Measurements from ENCODE around the gene OVOL3.

Gene OVOL3

DNA sequence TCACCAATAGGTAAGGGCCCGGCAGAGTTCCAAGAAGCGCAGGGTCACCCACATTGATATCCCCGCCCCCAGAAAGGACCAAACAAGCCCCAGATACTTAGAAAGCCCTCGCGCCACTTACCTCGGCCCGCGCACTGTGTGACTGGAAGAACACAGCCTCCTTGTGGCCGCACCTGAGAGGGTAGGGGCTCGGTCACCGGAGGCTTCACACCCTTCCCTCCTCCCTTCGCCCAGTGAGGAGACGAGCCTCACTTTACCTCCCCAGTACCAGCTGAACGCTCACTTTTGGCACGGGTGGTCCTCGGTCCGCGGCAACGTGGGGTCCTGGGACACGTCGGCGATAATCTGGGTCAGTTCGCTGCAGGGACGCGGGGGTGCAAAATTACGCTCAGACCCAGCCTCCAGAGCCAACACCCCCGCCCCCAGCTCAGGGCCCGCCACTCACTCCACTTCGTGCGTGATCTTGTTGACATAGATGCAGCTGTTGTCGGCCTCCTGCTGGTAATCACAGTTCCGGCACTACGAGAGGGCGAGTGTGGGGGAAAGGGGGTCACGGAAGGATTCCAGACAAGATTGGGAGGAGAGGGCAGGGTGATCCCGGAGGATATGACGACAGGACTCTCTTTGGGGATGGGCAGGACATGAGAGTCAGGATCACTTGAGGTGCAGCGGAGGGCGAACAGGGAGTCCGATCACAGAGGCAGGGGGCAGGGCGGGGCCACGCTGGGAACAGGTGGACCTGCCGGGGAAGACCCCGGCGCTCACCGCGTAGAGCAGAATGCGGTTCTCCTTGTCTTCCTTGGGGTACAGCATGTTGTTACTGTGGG lies 3.2 kb downstream of the OVOL3 start:
- Histone ChIP-seq H3K27me3 (ENCODE audit: control insufficient read depth in 1 of 2, insufficient read depth in 2 of 2, low read length in 2 of 2) (no peaks in the 10 kb centered on the region), H3K36me3 (ENCODE audit: control insufficient read depth in 2 of 2, insufficient read depth in 2 of 2, low read length in 2 of 2) (peaks cover 9 to 19% of the 10 kb centered on the region in 2 donors), H3K27ac (ENCODE audit: low read length) (peak overlapping the region; percentile 82), H3K4me1 (ENCODE audit: control insufficient read depth, insufficient read depth, low read length) (peaks cover 34% of the 10 kb centered on the region), H3K9ac (ENCODE audit: low read length in 2 of 2) (peak overlapping the region; percentile 88 to 89), H3K4me3 (ENCODE audit: low read length in 2 of 2) (peak overlapping the region; percentile 84 to 92), H3K9me3 (ENCODE audit: control insufficient read depth in 2 of 2, low read length in 2 of 2) (no peaks in the 10 kb centered on the region)

DNA sequence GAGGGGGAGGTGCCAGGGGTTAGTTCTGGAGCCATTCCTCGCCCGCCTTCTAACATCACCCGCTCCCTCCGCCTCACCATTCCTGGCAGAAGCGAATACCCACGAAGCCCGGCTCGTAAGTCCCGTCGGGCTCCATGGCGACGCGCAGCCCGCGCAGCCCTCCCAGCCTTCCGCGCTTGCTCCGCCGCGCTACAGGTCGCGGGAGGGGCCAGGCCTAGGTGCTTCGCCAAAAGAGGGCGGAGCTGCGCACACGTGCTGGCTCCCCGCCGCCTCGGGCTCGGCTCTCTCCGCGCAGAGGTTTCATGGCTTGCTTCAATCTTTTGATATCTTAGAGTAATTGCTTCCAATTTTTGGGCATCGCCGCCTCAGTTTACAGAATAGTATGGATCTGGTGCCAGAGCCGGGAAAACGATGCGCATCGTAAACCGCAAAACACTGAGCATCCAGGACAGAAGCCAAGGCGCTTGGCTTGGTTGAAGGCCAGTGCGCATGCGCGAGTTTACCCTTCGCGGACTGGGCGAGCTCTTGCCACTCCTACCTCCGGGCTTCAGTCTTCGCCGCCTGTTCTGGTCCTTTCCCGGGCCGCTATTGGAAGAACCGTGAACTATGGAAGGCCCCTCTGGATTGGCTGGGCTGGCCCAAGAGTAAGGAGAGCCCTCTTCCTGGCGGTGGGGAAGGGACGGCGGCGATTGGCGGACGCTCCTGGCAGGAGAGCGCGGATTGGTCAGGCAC lies 3.9 kb downstream of the OVOL3 start, which contains the start of gene POLR2I:
Gene POLR2I, minus strand, starts transcription at position 155 of the 732 bp plus-strand sequence. Its CDS starts 19 bp downstream, at position 136.
- Histone ChIP-seq H3K4me3 (ENCODE audit: low read length in 2 of 2) (peak within 1 kb of the TSS; percentile 86 to 92), H3K27me3 (ENCODE audit: control insufficient read depth in 1 of 2, insufficient read depth in 2 of 2, low read length in 2 of 2) (no peaks in the 10 kb centered on the region), H3K9ac (ENCODE audit: low read length in 2 of 2) (peak within 1 kb of the TSS; percentile 88 to 89), H3K9me3 (ENCODE audit: control insufficient read depth in 2 of 2, low read length in 2 of 2) (no peaks in the 10 kb centered on the region), H3K4me1 (ENCODE audit: control insufficient read depth, insufficient read depth, low read length) (peaks cover 34% of the 10 kb centered on the region), H3K27ac (ENCODE audit: low read length) (peak within 1 kb of the TSS; percentile 82), H3K36me3 (ENCODE audit: control insufficient read depth in 2 of 2, insufficient read depth in 2 of 2, low read length in 2 of 2) (peaks cover 9 to 24% of the 10 kb centered on the region in 2 donors)

DNA sequence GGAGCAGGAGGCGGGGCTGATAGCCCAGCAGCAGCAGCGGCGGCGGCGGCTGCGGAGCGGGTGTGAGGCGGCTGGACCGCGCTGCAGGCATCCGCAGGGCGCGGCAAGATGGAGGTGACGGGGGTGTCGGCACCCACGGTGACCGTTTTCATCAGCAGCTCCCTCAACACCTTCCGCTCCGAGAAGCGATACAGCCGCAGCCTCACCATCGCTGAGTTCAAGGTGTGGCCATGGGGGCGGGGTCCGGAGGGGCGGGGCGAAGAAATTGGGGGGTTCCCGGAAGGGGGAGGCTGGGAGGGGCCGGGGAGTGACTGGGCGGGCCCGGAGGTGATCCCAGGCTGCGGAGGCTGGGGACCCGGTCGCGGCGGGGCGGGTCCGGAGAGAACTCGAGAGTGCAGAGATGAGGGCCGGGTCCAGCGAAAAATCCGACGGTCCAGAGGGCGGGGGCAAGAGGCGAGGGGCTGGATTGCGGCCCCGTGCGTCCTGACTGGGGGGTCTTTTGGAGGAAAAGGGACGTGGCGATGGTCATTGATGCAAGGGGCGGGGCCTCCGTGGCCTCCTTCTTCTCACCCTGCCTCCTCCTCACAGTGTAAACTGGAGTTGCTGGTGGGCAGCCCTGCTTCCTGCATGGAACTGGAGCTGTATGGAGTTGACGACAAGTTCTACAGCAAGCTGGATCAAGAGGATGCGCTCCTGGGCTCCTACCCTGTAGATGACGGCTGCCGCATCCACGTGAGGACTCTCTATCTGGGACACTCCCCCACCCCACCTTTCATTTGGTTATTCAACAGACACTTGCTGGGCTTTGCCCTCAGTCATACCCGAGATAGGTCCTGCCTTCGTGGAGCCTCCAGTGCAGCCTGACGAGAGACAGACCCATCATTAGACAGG lies 4.8 kb downstream of the OVOL3 start, which contains the start of gene TBCB:
Gene TBCB, plus strand, starts transcription at position 16 of the 891 bp plus-strand sequence. Its CDS starts 93 bp downstream, at position 109.
- Histone ChIP-seq H3K4me3 (ENCODE audit: low read length in 2 of 2) (peak within 1 kb of the TSS; percentile 86 to 92), H3K4me1 (ENCODE audit: control insufficient read depth, insufficient read depth, low read length) (peaks cover 34% of the 10 kb centered on the region), H3K27me3 (ENCODE audit: control insufficient read depth in 1 of 2, insufficient read depth in 2 of 2, low read length in 2 of 2) (no peaks in the 10 kb centered on the region), H3K9me3 (ENCODE audit: control insufficient read depth in 2 of 2, low read length in 2 of 2) (no peaks in the 10 kb centered on the region), H3K36me3 (ENCODE audit: control insufficient read depth in 2 of 2, insufficient read depth in 2 of 2, low read length in 2 of 2) (peaks cover 9 to 25% of the 10 kb centered on the region in 2 donors), H3K27ac (ENCODE audit: low read length) (peak within 1 kb of the TSS; percentile 82), H3K9ac (ENCODE audit: low read length in 2 of 2) (peak within 1 kb of the TSS; percentile 88 to 89)

DNA sequence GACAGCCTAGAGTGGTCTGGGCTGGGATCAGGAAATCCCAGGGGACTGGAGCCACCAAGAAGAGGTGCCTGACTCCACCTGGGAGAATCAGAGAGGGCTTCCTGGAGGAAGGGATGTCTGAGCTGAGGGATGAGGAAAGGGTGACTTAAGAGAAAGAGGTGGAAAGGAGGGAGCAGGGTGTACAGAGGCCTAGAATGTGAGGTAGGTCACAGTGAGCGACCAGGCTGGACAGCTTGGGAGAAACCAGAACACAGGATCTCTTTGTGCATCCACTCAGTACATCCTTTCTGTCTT lies 5.3 kb downstream of the OVOL3 start:
- Histone ChIP-seq H3K27ac (ENCODE audit: low read length) (peak overlapping the region; percentile 82), H3K4me1 (ENCODE audit: control insufficient read depth, insufficient read depth, low read length) (peaks cover 34% of the 10 kb centered on the region), H3K4me3 (ENCODE audit: low read length in 2 of 2) (peak overlapping the region; percentile 86 to 92), H3K27me3 (ENCODE audit: control insufficient read depth in 1 of 2, insufficient read depth in 2 of 2, low read length in 2 of 2) (no peaks in the 10 kb centered on the region), H3K9me3 (ENCODE audit: control insufficient read depth in 2 of 2, low read length in 2 of 2) (no peaks in the 10 kb centered on the region), H3K9ac (ENCODE audit: low read length in 2 of 2) (peak overlapping the region; percentile 60 to 75), H3K36me3 (ENCODE audit: control insufficient read depth in 2 of 2, insufficient read depth in 2 of 2, low read length in 2 of 2) (peaks cover 9 to 22% of the 10 kb centered on the region in 2 donors)

DNA sequence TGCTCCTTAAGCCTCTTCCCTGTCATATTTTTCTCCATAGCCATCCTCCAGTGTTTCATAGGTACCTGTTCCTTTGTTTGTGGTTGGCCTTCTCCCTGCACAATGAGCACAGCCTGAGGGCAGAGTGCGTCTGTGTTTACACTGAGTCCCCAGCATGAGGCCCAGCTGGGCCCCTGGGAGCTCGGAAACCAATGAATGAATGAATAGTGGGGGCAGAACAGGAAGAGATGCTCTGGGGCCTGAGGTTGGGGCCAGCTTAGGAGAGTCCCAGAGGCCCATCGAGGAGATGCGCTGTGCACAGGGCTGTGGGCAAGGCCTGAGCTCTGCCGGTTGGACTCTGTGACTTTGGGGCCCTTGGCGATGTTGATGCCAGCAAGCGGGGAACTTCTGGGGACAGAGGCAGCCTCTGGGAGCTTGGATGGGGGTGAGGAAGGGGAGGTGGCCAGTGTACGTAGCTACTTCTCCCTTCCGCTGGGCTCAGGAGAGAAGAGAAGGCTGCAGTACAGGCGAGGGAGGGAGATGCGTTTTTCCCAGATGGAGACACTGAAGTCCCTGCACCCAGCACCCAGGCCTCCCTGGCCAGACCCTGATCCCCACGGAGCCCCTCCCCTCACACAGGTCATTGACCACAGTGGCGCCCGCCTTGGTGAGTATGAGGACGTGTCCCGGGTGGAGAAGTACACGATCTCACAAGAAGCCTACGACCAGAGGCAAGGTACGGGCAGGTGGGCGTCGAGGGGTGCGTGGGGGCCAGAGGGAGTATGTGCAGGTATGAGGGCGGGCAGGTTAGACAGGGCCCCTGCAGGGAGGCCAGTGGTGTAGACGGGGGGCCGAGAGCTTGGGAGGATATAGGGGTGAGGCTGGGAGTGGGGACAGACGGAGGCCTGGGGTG lies 9.4 kb downstream of the OVOL3 start:
- no peaks in the 10 kb centered on the region for H3K27me3 ChIP-seq (ENCODE audit: control insufficient read depth in 1 of 2, insufficient read depth in 2 of 2, low read length in 2 of 2)
- H3K36me3 ChIP-seq (ENCODE audit: control insufficient read depth in 2 of 2, insufficient read depth in 2 of 2, low read length in 2 of 2), result peaks cover 17 to 28% of the 10 kb centered on the region in 2 donors
- H3K9ac ChIP-seq (ENCODE audit: low read length in 2 of 2), result no peak overlapping the region
- H3K4me1 ChIP-seq (ENCODE audit: control insufficient read depth, insufficient read depth, low read length), result peaks cover 14% of the 10 kb centered on the region
- no peak overlapping the region for H3K27ac ChIP-seq (ENCODE audit: low read length)
- H3K9me3 ChIP-seq (ENCODE audit: control insufficient read depth in 2 of 2, low read length in 2 of 2), result no peaks in the 10 kb centered on the region
- no peak overlapping the region for H3K4me3 ChIP-seq (ENCODE audit: low read length in 2 of 2)

DNA sequence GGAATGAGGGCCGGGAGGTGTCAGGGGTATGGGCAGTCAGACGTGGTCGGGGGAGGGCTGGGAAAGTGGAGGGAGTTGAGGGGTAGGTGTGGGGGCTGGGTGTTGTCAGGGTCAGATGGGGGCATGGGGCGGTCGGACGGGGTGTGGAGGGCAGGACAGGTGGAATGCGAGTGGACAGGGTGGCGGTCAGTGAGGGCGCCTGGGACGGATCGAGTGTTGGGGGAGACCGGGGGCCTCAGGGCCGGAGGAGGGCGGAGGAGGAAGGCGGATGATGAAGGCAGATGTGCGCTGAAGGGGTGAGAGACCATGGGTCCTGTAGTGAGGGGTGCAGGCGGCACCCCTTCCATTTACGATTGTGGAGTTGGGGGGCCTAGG lies 10.0 kb downstream of the OVOL3 start:
- Histone ChIP-seq H3K27ac (ENCODE audit: low read length) (no peak overlapping the region), H3K36me3 (ENCODE audit: control insufficient read depth in 2 of 2, insufficient read depth in 2 of 2, low read length in 2 of 2) (peaks cover 23 to 31% of the 10 kb centered on the region in 2 donors), H3K27me3 (ENCODE audit: control insufficient read depth in 1 of 2, insufficient read depth in 2 of 2, low read length in 2 of 2) (no peaks in the 10 kb centered on the region), H3K9ac (ENCODE audit: low read length in 2 of 2) (no peak overlapping the region), H3K9me3 (ENCODE audit: control insufficient read depth in 2 of 2, low read length in 2 of 2) (no peaks in the 10 kb centered on the region), H3K4me3 (ENCODE audit: low read length in 2 of 2) (no peak overlapping the region), H3K4me1 (ENCODE audit: control insufficient read depth, insufficient read depth, low read length) (peaks cover 12% of the 10 kb centered on the region)

DNA sequence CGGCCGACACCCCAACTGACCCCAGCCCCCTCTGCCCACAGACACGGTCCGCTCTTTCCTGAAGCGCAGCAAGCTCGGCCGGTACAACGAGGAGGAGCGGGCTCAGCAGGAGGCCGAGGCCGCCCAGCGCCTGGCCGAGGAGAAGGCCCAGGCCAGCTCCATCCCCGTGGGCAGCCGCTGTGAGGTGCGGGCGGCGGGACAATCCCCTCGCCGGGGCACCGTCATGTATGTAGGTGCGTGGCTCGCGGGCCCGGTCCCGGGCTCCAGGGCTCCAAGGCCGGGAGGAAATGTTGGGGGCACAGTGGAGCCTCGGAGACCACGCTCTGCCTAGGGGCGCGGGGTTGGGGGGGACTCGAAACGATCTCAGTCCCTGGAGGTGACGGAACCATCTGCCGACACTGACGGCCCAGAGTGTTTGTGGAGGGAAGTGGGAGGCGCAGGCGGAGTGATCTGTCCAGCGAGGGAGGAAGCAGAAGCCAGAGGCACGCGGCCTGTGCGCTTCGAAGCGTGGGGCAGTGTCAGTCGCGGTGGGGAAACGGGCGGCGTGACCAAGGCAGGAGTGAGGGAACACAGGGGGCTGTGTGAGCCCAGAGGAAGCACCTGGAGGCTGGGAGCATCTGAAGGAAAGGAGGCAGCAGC lies 10.7 kb downstream of the OVOL3 start:
- no peak overlapping the region for H3K9ac ChIP-seq (ENCODE audit: low read length in 2 of 2)
- no peaks in the 10 kb centered on the region for H3K9me3 ChIP-seq (ENCODE audit: control insufficient read depth in 2 of 2, low read length in 2 of 2)
- H3K4me1 ChIP-seq (ENCODE audit: control insufficient read depth, insufficient read depth, low read length), result peaks cover 5% of the 10 kb centered on the region
- no peaks in the 10 kb centered on the region for H3K27me3 ChIP-seq (ENCODE audit: control insufficient read depth in 1 of 2, insufficient read depth in 2 of 2, low read length in 2 of 2)
- H3K27ac ChIP-seq (ENCODE audit: low read length), result no peak overlapping the region
- no peak overlapping the region for H3K4me3 ChIP-seq (ENCODE audit: low read length in 2 of 2)
- peaks cover 23 to 31% of the 10 kb centered on the region in 2 donors for H3K36me3 ChIP-seq (ENCODE audit: control insufficient read depth in 2 of 2, insufficient read depth in 2 of 2, low read length in 2 of 2)

DNA sequence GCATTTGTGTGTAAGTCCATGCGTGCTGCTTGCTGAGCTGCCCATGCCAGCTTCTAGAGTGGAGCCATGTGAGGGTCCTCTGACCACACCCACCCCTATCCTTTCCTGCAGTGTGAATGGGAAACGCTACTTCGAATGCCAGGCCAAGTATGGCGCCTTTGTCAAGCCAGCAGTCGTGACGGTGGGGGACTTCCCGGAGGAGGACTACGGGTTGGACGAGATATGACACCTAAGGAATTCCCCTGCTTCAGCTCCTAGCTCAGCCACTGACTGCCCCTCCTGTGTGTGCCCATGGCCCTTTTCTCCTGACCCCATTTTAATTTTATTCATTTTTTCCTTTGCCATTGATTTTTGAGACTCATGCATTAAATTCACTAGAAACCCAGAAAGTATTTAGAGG lies 14.6 kb downstream of the OVOL3 start:
- H3K27ac ChIP-seq (ENCODE audit: low read length), result no peak overlapping the region
- H3K36me3 ChIP-seq (ENCODE audit: control insufficient read depth in 2 of 2, insufficient read depth in 2 of 2, low read length in 2 of 2), result peaks cover 20 to 23% of the 10 kb centered on the region in 2 donors
- H3K4me3 ChIP-seq (ENCODE audit: low read length in 2 of 2), result no peak overlapping the region
- H3K27me3 ChIP-seq (ENCODE audit: control insufficient read depth in 1 of 2, insufficient read depth in 2 of 2, low read length in 2 of 2), result no peaks in the 10 kb centered on the region
- H3K9me3 ChIP-seq (ENCODE audit: control insufficient read depth in 2 of 2, low read length in 2 of 2), result no peaks in the 10 kb centered on the region
- H3K9ac ChIP-seq (ENCODE audit: low read length in 2 of 2), result no peak overlapping the region
- H3K4me1 ChIP-seq (ENCODE audit: control insufficient read depth, insufficient read depth, low read length), result peaks cover 16% of the 10 kb centered on the region

DNA sequence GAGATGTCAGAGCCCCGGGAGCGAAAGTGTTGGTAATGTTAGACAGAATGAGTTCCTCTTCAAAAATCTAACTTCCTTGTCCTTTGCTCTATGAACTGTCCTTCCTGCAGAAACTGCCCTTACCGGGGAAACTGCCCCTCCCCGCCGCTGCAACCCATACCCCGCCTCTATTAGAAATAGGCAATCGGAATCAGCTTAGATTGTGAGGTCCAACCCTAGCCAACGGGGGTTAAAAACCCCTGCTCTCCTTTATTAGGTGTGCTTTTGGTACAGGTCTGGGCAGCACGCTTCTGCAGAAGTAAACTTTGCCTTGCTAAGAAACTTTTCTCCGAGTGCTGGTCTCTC lies 17.4 kb downstream of the OVOL3 start:
- H3K27me3 ChIP-seq (ENCODE audit: control insufficient read depth in 1 of 2, insufficient read depth in 2 of 2, low read length in 2 of 2), result no peaks in the 10 kb centered on the region
- no peaks in the 10 kb centered on the region for H3K9me3 ChIP-seq (ENCODE audit: control insufficient read depth in 2 of 2, low read length in 2 of 2)
- H3K9ac ChIP-seq (ENCODE audit: low read length in 2 of 2), result peak overlapping the region; percentile 74 to 86
- peak overlapping the region; percentile 45 to 73 for H3K4me3 ChIP-seq (ENCODE audit: low read length in 2 of 2)
- H3K36me3 ChIP-seq (ENCODE audit: control insufficient read depth in 2 of 2, insufficient read depth in 2 of 2, low read length in 2 of 2), result peaks cover 14 to 15% of the 10 kb centered on the region in 2 donors
- peak overlapping the region; percentile 93 for H3K27ac ChIP-seq (ENCODE audit: low read length)
- peaks cover 16% of the 10 kb centered on the region for H3K4me1 ChIP-seq (ENCODE audit: control insufficient read depth, insufficient read depth, low read length)
